UCSD-AML1 (cell line): ENCODE results near the gene PCGF5.
"Not testable (repeated sequence)": the region's sequence is repeated elsewhere in the genome, so short reads cannot be mapped to it uniquely, and the experiment has no call there.

Experiments used
- DNase-seq: peaks from one replicate; lab custom pipeline; 2025; ENCODE audit not compliant: unreplicated experiment; lab: John Stamatoyannopoulos, UW

The PCGF5 gene

DNA sequence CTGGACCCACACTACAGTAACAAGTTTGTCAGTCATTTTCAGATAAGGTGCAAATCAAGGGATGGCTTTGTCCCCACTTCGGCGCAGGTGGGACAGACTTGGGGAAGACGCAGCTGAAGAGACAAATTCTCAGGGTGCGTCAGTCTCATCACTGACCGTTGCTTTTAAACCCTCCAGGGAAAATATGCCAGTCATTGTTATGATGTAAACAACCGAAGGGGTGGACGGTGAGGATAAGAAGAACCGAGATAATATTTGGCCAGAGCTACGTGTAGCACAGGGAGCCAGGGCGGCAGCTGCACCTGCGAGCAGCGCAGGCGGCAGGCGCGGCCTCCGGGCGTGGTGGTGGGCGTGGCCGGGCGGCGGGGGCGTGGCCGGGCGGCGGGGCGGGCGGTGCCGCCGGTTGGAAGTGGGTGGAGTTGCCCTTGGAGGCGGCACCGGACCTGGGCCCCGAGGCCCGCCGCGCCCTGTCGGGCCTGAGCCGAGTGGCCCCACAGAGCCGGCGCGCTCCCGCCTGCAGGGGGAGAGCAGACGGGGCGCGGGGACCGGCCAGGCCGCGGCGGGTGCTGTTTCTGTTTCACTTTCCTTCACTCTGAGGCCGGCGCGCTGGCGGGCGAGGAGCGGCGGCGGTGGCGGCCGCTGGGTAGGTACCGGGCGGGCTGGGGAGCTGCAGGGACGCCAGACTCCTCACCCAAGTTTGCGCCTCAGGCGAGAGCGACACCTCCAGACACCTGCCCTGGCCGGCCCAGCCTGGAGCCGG lies at the start of gene PCGF5:
TSS of gene PCGF5 (plus strand) at position 470 of the 760 bp plus-strand sequence. CDS start 2,209 bp downstream, outside the sequence.
- DNase-seq: peak; percentile 90

DNA sequence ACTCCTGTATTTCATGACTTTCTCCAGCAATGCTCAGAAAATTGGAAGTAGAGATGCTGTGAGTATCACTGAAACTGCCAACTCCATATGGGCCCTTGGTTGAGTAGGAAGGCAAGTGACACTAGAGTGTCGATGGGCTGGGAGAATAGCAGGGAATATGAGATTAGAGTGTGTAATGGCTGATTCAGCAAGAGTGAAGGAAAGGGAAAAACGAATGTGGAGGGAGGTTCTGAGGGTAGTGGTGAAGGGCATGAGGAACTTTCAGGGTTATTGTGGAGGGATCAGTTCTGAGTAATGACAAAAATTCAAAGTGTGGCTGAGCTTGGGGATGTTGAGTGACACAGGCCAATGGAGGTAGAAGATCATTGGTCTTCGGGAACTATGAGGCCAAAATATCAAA lies 49.0 kb upstream of the PCGF5 start:
- no peak for DNase-seq

DNA sequence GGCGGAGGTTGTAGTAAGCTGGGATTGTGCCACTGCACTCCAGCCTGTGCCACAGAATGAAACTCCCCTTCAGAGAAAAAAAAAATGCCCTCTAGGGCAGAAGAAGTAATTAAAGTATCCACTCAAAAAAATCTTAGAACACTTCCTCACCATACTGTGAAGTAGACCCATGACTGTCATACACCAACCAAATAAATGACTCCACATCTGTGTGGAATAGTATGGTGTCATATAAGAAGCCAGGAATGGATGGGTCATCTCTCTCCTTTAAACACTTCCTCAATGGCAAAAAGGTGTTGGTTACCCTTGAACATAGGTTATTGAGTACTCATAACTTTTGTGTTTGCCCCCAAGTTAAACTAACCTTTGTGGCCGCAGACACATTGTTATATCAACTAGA lies 48.1 kb upstream of the PCGF5 start:
- DNase-seq: no peak

DNA sequence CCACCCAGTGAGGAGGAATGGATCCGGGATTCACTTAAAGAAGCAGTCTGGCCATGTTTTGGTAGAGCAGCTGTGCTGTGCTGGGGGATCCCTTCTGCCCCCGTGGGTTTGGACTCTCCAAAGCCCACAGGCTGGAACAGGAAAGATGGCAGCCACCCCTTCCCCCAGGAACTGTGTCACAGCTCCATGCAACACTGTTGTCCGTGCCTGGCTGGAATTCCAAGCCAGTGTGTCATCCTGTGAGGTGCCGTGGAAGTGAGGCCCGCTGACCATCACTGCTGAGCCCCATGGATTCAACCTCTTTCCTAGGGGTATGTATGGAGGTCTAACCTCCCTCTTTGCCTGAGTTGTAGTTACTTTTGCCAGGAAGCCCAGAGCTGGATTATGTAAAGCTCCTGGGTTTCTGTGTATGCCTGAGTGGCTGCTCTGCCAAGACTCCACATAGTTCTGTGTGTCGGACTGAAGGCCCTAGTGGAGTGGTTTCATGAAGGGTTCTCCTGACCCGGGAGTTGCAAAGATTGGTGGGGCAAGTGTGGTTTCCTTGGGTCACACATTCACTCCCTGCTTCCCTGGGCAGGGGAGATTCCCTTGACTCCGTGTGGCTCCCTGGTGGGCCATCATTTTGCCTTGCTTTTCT lies 35.1 kb upstream of the PCGF5 start:
- no peak for DNase-seq

DNA sequence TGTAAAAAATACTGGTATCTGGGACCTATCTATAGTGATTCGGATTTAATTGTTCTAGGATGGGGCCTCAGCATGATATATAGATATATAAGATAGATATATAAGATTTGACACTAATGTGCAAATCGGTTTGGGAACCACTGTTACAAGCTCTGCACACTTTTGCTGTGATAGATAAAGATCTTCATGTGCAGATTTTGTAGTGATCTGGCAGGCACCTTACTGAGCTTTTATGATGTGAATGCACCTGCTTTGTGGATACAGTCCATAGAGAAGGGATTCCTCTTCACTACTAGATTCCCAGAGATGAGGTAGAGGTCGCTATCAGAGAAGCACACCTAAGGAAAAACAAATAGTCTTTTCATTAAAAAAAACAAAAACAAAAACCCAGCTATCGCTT lies 33.3 kb upstream of the PCGF5 start:
- DNase-seq: no peak

DNA sequence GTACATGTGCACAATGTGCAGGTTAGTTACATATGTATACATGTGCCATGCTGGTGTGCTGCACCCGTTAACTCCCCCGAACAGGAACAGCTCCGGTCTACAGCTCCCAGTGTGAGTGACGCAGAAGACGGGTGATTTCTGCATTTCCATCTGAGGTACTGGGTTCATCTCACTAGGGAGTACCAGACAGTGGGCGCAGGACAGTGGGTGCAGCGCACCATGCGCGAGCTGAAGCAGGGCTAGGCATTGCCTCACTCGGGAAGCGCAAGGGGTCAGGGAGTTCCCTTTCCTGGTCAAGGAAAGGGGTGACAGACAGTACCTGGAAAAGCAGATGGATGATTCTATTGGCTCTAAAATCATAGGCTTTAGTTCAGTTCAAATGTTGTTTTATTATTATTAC lies 32.5 kb upstream of the PCGF5 start:
- not testable (repeated sequence) for DNase-seq

DNA sequence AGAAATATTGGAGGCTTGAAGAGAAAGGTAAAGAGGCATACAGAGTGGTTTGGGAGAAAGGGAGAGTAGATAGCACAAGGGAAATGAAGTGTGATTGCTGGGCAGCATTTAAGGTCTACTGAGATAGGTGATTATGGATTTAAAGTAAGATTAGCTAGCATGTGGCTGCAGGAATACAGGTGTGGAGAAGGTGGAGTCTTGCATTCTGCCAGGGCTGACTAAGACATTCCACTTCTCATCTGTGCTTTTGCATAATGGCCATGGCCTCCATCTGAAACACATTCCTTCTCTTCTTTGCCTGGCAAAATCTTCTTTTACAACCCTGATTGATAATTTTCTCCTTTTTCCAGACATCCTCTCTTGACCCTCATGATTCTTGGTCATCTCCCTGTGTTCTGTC lies 31.6 kb upstream of the PCGF5 start:
- DNase-seq: no peak

DNA sequence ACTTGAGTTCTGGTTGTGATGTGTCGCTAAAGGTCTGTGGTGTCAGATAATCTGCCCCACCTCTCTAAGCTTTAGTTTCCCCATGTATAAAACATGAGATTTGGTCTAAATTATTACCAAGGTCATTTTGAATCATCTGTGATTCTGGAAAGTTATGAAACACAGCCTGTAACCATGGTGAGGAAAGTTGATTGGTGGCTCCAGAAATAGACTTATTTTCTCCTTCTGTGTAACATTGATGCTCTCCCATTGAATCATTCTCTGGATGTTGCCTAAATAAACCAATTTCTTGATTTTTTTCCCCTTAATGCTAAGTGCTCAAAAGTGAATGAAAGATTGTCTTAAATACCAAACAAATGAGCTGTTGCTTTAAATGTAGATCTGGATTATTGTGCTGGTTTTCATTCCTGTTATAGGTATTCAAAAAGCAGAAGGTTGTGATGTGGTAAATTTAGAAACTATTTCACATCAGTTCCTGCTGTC lies 30.0 kb upstream of the PCGF5 start:
- DNase-seq: no peak

DNA sequence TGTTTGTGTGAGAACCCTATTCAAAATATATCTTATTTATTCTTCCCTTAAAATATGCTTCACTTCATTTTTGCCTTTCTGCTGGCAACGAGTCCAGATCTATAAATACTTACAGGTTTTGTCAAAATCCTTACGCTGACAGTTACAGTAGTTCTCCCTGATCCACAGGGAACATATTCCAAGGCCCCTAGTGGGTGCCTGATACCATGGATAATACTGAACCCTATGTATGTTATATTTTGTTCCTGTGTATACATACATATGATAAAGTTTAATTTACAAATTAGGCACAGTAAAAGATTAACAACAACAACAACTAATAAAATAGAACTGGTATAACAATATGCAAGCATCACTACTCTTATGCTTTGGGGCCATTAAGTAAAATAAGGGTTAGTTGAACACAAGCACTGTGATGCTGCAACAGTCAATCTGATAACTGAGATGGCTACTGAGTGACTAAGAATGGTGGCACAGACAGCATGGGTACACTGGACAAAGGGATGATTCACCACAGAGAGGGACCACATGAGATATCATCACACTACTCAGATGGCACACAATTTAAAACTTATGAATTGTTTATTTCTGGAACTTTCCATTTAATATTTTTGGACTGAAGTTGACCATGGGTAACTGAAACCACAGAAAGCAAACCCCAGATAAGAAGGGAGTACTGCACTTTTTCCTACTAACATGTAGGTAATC lies 29.4 kb upstream of the PCGF5 start:
- no peak for DNase-seq

DNA sequence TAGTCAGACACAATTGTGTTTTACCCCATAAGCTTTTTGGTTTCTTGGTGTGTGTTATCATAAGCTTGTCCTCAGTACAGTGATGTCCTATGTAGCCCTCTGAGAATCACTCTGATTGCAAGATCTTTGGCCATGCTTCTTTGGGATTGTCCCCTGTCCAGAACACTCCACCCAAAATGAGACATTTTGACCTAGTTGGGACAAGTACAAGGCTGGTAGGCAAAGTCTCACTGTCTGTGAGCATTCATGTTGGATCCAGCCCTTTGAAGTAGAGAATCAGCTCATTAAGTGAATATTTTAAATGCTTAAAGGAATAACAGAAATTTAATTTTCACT lies 28.9 kb upstream of the PCGF5 start:
- DNase-seq: no peak

DNA sequence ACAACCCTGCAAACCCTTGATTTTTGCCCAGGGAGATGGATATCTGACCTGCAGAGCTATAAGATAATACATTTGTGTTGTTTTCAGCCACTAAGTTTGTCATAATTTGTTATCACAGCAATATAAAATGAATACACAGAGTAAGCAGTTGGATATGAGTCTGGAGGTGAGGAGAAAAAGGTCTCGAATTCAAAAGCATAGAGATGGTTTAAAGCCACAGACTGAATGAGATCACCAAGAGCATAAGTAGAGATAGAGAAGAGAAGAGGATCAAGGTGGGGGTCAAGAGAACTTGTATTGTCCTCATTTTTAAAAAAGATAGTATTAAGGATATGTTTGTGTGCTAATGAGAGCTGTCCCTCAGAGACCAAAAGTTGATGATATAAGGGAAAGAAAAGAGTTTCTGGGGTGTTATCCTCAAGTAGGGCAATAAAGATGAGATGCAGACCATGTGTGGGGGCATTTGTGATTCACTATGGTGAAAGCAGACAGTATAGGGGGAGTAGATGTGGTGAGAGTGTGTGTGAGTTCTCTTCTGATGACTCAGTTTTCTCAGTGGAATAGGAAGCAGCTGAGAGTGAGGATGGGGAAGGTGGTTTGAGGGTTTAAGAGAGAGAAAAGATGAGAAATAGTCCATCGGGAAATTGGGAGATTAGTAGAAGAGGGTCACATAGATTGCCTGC lies 25.8 kb upstream of the PCGF5 start:
- DNase-seq: no peak

DNA sequence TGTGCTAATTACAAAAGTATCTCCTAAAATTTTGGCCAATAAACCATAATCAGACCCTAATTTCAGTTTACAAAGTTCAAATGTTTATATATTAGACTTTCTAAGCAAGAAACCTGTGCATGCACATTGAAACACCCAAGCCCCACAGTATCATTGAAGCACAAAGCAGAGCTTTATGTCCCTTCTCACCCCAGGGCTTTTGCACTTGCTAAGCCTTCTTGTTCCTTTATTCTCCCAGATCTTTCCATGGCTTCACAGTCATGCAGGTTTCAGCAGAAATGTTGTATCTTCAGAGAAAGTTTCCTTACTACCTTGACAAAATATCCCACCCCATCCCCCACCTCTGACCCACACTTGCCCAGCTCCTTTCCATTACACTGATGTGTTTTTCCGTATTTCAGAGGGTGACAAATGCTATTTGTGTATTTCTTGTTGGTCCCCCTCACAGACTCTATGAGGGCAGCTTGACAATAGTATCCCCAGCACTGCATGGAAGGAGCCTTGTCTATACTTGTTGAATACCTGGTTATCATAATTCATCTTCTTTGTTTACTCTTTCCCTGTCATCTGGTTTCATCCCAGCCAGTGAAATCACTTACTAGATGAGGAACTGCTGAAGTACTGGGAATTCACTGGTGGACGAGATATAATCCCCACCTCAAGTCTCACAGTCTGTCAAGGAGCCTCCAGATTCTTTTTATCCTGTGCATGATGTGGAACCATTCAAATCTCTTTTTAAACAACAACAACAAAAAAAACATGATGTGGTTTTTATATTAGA lies 24.0 kb upstream of the PCGF5 start:
- no peak for DNase-seq

DNA sequence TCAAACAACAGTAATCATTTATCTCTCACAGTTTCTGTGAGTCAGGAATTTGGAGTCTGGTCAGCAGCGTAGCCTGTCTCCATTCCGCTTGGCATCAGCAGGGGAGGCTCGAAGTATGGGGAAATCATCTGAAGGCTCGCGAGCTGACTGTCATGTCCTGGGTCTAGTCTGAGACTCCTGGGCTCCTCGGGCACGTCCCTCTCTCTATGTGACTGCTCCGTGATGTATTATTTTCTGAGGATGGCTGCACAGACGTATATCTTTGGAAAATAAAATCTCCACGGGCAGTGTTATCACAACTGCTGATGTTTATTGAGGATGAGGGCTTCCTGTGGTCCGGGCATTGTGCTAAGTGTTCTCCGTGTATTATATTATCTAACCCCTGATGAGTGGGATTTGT lies 23.3 kb upstream of the PCGF5 start:
- DNase-seq: no peak

DNA sequence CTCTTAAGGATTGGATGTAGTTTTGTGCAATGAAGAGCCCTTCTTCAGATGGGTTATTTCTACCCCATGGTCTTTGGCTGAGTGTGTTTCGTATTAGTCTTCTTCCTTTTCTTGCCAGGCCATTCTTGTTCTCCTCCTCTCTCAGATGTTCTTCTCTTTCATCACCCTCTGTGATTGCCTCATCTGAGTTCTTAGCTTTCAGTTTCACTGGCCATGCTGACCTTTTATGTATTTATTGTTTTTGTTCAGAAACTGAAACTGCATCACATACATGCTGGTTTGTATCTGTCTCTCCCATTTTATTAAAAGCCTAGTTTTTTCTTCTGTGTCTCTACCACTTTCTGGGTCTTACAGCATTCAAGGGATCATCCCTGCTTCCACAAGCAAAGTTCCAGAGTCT lies 21.7 kb upstream of the PCGF5 start:
- no peak for DNase-seq

DNA sequence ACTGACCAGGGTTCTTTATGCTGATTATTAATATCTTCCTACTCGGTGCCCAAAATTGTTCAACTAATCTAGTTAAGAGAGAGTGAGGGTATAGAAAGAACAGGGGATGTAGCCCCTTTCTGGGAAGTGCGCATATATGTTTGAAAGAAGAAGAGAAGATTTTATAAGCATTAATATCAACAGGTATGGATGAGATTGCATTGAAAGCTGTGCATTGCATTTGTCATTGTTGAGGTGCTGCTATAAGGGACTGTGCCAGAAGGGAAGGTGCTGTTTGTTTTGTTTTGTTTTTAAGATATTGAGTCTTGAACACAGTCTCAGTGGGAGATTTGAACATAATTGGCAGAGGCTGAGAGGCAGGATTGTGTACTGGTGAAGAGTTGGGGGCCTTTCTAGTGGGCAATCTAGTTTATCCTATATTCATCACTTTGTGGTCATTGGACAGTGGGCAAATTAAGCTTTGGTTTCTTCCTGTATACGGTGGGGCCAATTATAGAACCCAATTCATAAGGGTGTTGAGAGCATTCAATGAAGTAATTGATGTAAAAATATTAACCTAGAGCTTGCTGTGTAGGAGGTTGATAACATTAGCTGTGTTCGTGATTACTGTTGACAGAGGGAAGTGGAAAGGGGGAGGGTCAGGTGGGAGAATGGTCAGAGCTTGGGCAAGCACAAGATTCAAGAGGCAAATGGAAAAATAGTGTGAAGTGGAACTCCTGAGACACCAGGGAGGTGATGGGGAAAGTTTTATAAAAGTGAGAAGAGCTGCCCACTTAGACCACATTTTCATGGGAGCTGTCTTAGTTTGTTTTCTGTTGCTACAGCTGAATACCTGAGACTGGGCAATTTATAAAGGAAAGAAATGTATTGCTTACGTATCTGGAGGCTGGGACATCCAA lies 19.9 kb upstream of the PCGF5 start:
- no peak for DNase-seq

DNA sequence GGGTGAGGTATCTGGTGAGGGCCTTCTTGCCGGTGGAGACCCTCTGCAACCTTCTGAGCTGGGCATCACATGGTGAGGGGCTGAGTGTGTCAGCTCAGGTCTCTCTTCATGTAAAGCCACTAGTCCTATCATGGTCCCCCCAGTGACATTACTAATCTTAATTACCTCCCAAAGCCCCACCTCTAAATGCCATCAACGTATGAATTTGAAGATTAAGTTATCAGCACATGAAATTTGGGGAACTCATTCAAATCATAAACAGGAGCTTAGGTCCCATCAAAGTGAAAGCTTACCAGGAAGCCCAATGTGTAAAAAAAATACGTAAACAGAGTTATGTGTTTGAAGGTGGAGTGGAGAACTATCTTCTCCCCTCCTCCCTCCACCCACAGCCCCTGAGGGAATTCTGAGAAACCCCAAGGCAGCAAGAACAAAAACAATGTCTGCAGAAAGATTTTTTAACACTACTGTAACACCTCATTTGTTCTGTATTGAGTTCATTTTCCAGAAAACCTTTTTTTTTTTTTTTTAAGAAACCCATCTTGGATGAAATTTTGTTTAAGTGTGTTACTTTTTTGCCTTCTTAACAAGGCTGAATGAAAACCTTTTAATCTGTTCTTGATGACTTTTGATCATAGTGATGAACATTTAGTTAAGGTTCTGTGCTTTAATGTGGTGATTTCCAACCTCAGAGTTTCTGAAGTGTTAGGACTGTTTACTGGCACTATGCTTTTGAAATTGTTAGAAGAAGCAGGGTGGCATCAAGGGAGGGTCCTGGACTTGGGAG lies 19.1 kb upstream of the PCGF5 start:
- DNase-seq: no peak

DNA sequence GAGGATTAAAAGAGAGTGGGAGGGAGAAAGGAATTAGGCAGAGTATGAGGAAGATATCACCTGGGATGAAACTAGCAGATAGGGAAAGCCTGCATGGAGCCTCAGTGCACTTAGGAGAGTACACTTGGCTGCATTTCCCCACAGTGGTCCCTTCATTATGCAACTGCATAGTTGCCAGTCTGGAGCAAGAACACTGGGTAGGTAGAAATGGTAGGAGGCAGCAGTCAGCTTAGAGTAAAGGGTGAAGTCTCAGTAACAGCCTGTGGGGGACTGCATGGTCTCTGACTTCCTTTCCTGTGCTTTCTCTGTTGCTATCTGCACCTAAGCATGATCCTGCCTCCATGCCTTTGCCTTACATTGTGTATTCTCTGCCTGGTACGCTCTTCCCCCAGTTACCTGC lies 14.0 kb upstream of the PCGF5 start:
- DNase-seq: no peak

DNA sequence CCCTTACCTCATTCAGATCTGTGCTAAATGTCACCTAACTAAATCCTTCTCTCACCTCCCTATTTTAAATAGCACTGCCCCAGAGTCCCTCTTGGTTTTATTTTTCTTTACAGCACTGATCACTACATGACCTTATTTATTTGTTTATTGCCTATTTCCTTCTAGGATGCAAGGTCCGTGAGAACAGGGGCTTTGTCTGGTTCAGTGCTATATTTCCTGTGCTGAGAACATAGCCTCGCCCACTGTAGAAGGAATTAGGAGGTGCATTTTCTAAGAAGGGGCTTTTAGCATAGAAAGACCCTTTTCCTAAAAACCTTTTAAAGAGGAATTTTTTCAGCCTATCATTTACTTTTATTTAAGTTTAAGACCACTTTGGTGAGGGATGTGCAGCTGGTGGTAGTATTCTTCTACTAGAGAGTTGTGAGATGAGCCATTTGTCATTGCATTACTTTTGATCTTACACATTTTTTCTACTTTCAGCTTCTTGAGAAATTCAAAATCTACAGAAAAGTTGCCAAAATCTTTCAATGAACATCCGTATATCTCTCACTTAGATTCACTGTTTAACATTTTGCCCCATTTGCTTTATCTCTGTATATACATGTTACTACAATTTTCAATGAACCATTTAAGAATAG lies 13.5 kb upstream of the PCGF5 start:
- no peak for DNase-seq

DNA sequence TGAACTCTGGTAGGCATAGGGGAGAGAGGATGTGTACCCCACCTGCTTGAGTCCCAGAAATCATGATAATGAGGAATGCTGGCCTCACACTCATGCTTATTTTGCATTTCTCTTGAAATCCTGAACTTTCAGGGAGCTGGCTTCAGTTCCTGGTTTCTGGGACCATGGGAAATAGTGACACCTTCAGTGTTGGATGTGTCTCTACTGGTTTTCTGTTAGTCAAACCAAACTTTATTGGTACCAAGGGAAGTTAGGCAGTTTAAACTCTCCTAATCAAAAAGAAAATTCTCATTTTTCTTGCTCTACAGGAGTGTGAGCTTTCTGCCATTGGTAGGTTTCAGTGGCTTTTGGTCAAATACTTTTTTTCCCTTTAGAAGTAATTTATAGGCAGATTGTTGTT lies 11.8 kb upstream of the PCGF5 start:
- DNase-seq: no peak
